GM21515 (cell line): ENCODE results near the gene BAHCC1.

Source experiments
- ATAC-seq: cut with Tn5 transposase; IDR thresholded peaks from one replicate; pipeline ENCODE4 v1.9.1; 2021; ENCODE audit not compliant: unreplicated experiment

BAHCC1 gene

GRCh38 chr17:81397314-81398175 is 2.3 kb downstream of the BAHCC1 start:
- ATAC-seq: no peak

GRCh38 chr17:81398176-81398831 is 3.0 kb downstream of the BAHCC1 start:
- no peak for ATAC-seq

- no peak for ATAC-seq
These were observed 3.7 kb downstream of the BAHCC1 start for GRCh38 chr17:81398832-81399411.

GRCh38 chr17:81399481-81400153 is 4.4 kb downstream of the BAHCC1 start:
- no peak for ATAC-seq

GRCh38 chr17:81400154-81400977 is 5.1 kb downstream of the BAHCC1 start:
- no peak for ATAC-seq

GRCh38 chr17:81400996-81401722 is 5.9 kb downstream of the BAHCC1 start:
- ATAC-seq: no peak

GRCh38 chr17:81401723-81402529 is 6.7 kb downstream of the BAHCC1 start:
- ATAC-seq: no peak

- ATAC-seq: no peak
These were observed 7.3 kb downstream of the BAHCC1 start for GRCh38 chr17:81402530-81402941.

- ATAC-seq: no peak
These were observed 7.8 kb downstream of the BAHCC1 start for GRCh38 chr17:81402981-81403467.

- no peak for ATAC-seq
These were observed 8.6 kb downstream of the BAHCC1 start for GRCh38 chr17:81403671-81404534.

GRCh38 chr17:81404558-81405165 is 9.4 kb downstream of the BAHCC1 start:
- ATAC-seq: no peak

- no peak for ATAC-seq
These were observed 10.2 kb downstream of the BAHCC1 start for GRCh38 chr17:81405411-81405872.

GRCh38 chr17:81406117-81406953 is 11.1 kb downstream of the BAHCC1 start:
- ATAC-seq: no peak

GRCh38 chr17:81408049-81408448 is 12.8 kb downstream of the BAHCC1 start:
- ATAC-seq: no peak

GRCh38 chr17:81409190-81409935 is 14.1 kb downstream of the BAHCC1 start:
- ATAC-seq: no peak

GRCh38 chr17:81410852-81411251 is 15.6 kb downstream of the BAHCC1 start:
- no peak for ATAC-seq
